Psoas muscle (tissue), 8 donors: ENCODE data around the gene MAN2A2. TPM values are rescaled to one million over a fixed set of nuclear protein-coding genes. Genes with fewer than 3 reads are reported as not detected.
A peak's percentile ranks its signal among the peaks of the same experiment; 100 is the strongest.

Experiments used
- ATAC-seq, 4 donors: fragments of 200-7000 bp; cut with Tn5 transposase; one replicate each; pipeline ENCODE4 v1.9.1; 2020; ENCODE audit warnings: moderate library complexity in 3 of 4, mild to moderate bottlenecking in 2 of 4
- DNase-seq, 2 donors: peaks; one replicate each; pipeline ENCODE4 v3.0.0-alpha.2; 2020
- H3K27ac ChIP-seq: fragments of 200-600 bp; one replicate; pipeline ENCODE4 v1.8.0; 2022
- H3K27me3 ChIP-seq, 3 donors: fragments of 200-600 bp in 1 of 3; one replicate each; pipeline versions ENCODE4 v1.6.1 to v1.8.0; 2013 to 2022; ENCODE audit warnings: low read length in 2 of 3, mild to moderate bottlenecking in 2 of 3, moderate library complexity in 1 of 3; ENCODE audit not compliant: insufficient read depth in 3 of 3
- H3K36me3 ChIP-seq, 2 donors: fragments of 200-600 bp in 1 of 2; one replicate each; pipeline versions ENCODE4 v1.6.1 to v1.8.0; 2013 to 2022; ENCODE audit warnings: low read depth in 1 of 2, mild to moderate bottlenecking in 1 of 2, moderate library complexity in 1 of 2; ENCODE audit not compliant: insufficient read depth in 1 of 2
- H3K4me1 ChIP-seq: fragments of 200-600 bp; one replicate; pipeline ENCODE4 v1.8.0; 2022
- H3K4me3 ChIP-seq: fragments of 200-600 bp; one replicate; pipeline ENCODE4 v1.8.0; 2022; ENCODE audit warnings: mild to moderate bottlenecking
- H3K9me3 ChIP-seq: fragments of 200-600 bp; one replicate; pipeline ENCODE4 v1.8.0; 2022
- CTCF ChIP-seq: fragments of 200-600 bp; IDR thresholded peaks from one replicate; pipeline ENCODE4 v1.8.0; 2022; ENCODE audit warnings: antibody characterized with exemption
- WGBS, 3 donors: extraction: QIAGEN DNeasy Blood & Tissue Kit; methylation state at CpG; one replicate each; pipeline versions ENCODE4 v1.1.6 to v1.1.7; 2013; 5-methylcytosine and 5-hydroxymethylcytosine counted together
- intact Hi-C, 2 donors: fragments of 100-400 bp; cut with DNase I; formaldehyde crosslinking; loops; one replicate each; pipeline versions ENCODE4 v1.11.0 to v1.14.2; 2022
- polyA plus RNA-seq, 3 donors: library from polyadenylated mRNA; stranded (reverse); fragments of 200-250 nt; gene quantifications; one replicate each; pipeline ENCODE4 v1.2.3, GENCODE V29; 2013
- total RNA-seq, 4 donors: library from RNA; stranded (reverse); fragmentation: NEBNext Ultra II Directional in 2 of 4; extraction: Animal tissue kit (Norgen Biotek cat#: 25700) in 2 of 4; gene quantifications; one replicate each; pipeline versions ENCODE4 v1.2.1 to v1.2.4, GENCODE V29; 2021 to 2023
- donor health status: healthy with polysubstance abuse.
- donor health status: DM: no; HTN: no; CAD: no; lungs with moderate emphysema.
- donor health status: Bipolar disorder and iron deficiency.
- donor health status: healthy.
- donor health status: DM: yes; HTN: yes; CAD: no.
- donor health status: DM: no; HTN: no; CAD: no.
- donor health status: DM: no; HTN: no; CAD: no.
- donor health status: DM: yes; HTN: yes; CAD: no.

The MAN2A2 gene
- total and polyA plus RNA-seq, 7 donors: 22.9 to 127 (median 111) TPM

GRCh38 chr15:90882781-90883525 lies 20.1 kb upstream of the MAN2A2 start:
- H3K4me1 ChIP-seq: peaks cover 12% of the 10 kb centered on the region
- 63 to 74% (median 68%) methylated on average over 13 of the region's 13 CpGs for WGBS, 3 donors
- no peak overlapping the region for H3K4me3 ChIP-seq
- H3K9me3 ChIP-seq: no peaks in the 10 kb centered on the region
- DNase-seq (peak in 1 of 2 donors; percentile 41), ATAC-seq (no peak)
- intact Hi-C loops: loop anchor here in 1 of 2 donors (5.0 kb wide), 1 partner anchor 566 kb away; no protein-coding TSS in a partner anchor
- H3K36me3 ChIP-seq: peaks cover 7 to 49% of the 10 kb centered on the region in 2 donors
- no peak for TF ChIP-seq CTCF
- H3K27ac ChIP-seq: peak overlapping the region; percentile 73
- no peaks in the 10 kb centered on the region for H3K27me3 ChIP-seq

GRCh38 chr15:90883526-90883975 lies 19.6 kb upstream of the MAN2A2 start:
- Histone ChIP-seq H3K27me3 (no peaks in the 10 kb centered on the region), H3K9me3 (no peaks in the 10 kb centered on the region), H3K36me3 (peaks cover 7 to 43% of the 10 kb centered on the region in 2 donors), H3K27ac (peak overlapping the region; percentile 73), H3K4me3 (peak overlapping the region; percentile 69), H3K4me1 (peaks cover 12% of the 10 kb centered on the region)
- no peak for TF ChIP-seq CTCF
- 51 to 63% (median 60%) methylated on average over 7 of the region's 7 CpGs for WGBS, 3 donors
- DNase-seq: peak in 1 of 2 donors; percentile 53
- ATAC-seq: peak in 2 of 4 donors; percentile 6 to 13
- intact Hi-C loops: loop anchor here in 1 of 2 donors (5.0 kb wide), 1 partner anchor 566 kb away; no protein-coding TSS in a partner anchor

GRCh38 chr15:90883976-90884718 lies 19.0 kb upstream of the MAN2A2 start, which contains the start of gene FES:
FES (plus strand) TSS chr15:90884504; CDS start chr15:90885046, 542 bp downstream.
- intact Hi-C loops: loop anchor here in 1 of 2 donors (5.0 kb wide), 1 partner anchor 567 kb away; no protein-coding TSS in a partner anchor
- H3K27ac ChIP-seq: peak within 1 kb of the TSS; percentile 73
- ATAC-seq (peak; percentile 39 to 53 (median 43)), DNase-seq (peak; percentile 71 to 83)
- H3K9me3 ChIP-seq: no peaks in the 10 kb centered on the region
- peaks cover 7 to 40% of the 10 kb centered on the region in 2 donors for H3K36me3 ChIP-seq
- peak within 1 kb of the TSS; percentile 69 for H3K4me3 ChIP-seq
- 10 to 13% (median 13%) methylated on average over 46 to 58 of the region's 58 CpGs for WGBS, 3 donors
- peaks cover 12% of the 10 kb centered on the region for H3K4me1 ChIP-seq
- no peak for TF ChIP-seq CTCF
- no peaks in the 10 kb centered on the region for H3K27me3 ChIP-seq

- Histone ChIP-seq H3K4me1 (peaks cover 12% of the 10 kb centered on the region), H3K36me3 (peaks cover 0 to 38% of the 10 kb centered on the region in 2 donors), H3K27me3 (no peaks in the 10 kb centered on the region), H3K9me3 (no peaks in the 10 kb centered on the region), H3K27ac (peak overlapping the region; percentile 73), H3K4me3 (peak overlapping the region; percentile 69)
- 40 to 61% (median 55%) methylated on average over 15 to 16 of the region's 16 CpGs for WGBS, 3 donors
- intact Hi-C loops: loop anchor here in 1 of 2 donors (5.0 kb wide), 2 partner anchors 188 to 568 kb away; no protein-coding TSS in a partner anchor
- DNase-seq (no peak), ATAC-seq (peak in 3 of 4 donors; percentile 3 to 10 (median 5))
- TF ChIP-seq CTCF: no peak
Observed at GRCh38 chr15:90884719-90885431, 18.2 kb upstream of the MAN2A2 start.
